Ectodermal cell (in vitro differentiated cells): ENCODE results near the gene SEPTIN2.
"Not testable (repeated sequence)": the region's sequence is repeated elsewhere in the genome, so short reads cannot be mapped to it uniquely, and the experiment has no call there.

Source experiments
- H3K27ac ChIP-seq: 2 replicates; pipeline ENCODE4 v1.7.0; 2013; ENCODE audit warnings: mild to moderate bottlenecking, low read depth, low read length; ENCODE audit not compliant: insufficient read depth, poor library complexity, severe bottlenecking
- H3K27me3 ChIP-seq: 2 replicates; pipeline ENCODE4 v1.7.0; 2013; ENCODE audit warnings: mild to moderate bottlenecking, low read length; ENCODE audit not compliant: insufficient read depth, control insufficient read depth, poor library complexity, severe bottlenecking
- H3K36me3 ChIP-seq: one replicate; pipeline ENCODE4 v1.7.0; 2013; ENCODE audit warnings: low read length; ENCODE audit not compliant: control insufficient read depth, insufficient read depth
- H3K4me1 ChIP-seq: one replicate; pipeline ENCODE4 v1.7.0; 2013; ENCODE audit warnings: low read length; ENCODE audit not compliant: control insufficient read depth, insufficient read depth
- H3K4me3 ChIP-seq: 2 replicates; pipeline ENCODE4 v1.7.0; 2013; ENCODE audit warnings: low read depth, low read length, control low read depth; ENCODE audit not compliant: insufficient read depth
- H3K9me3 ChIP-seq: 2 replicates; pipeline ENCODE4 v1.7.0; 2013; ENCODE audit warnings: mild to moderate bottlenecking, low read length, moderate library complexity; ENCODE audit not compliant: control insufficient read depth
- WGBS, 2 experiments: methylation state at CpG; one replicate each; pipeline ENCODE4 v1.1.7; 2013; ENCODE audit warnings: missing lambda C conversion rate in 2 of 2; 5-methylcytosine and 5-hydroxymethylcytosine counted together

SEPTIN2 gene

GRCh38 chr2:241313543-241314095, 2.1 kb upstream of the SEPTIN2 start:
- Histone ChIP-seq H3K27me3 (no peaks in the 10 kb centered on the region), H3K27ac (no peak overlapping the region), H3K36me3 (no peaks in the 10 kb centered on the region), H3K9me3 (no peaks in the 10 kb centered on the region), H3K4me1 (peaks cover 22% of the 10 kb centered on the region), H3K4me3 (no peak overlapping the region)
- WGBS, 2 experiments: 94% methylated on average over 8 of the region's 8 CpGs

GRCh38 chr2:241314226-241315092, 1.3 kb upstream of the SEPTIN2 start:
- Histone ChIP-seq H3K4me1 (peaks cover 25% of the 10 kb centered on the region), H3K36me3 (no peaks in the 10 kb centered on the region), H3K9me3 (no peaks in the 10 kb centered on the region), H3K4me3 (peak overlapping the region; percentile 90), H3K27ac (peak overlapping the region; percentile 99), H3K27me3 (no peaks in the 10 kb centered on the region)
- WGBS, 2 experiments: 5 to 6% methylated on average over 38 of the region's 38 CpGs

GRCh38 chr2:241315093-241315878, 439 bp upstream of the SEPTIN2 start, which contains the start of gene HDLBP:
Gene HDLBP, minus strand, starts transcription at chr2:241315672. Its CDS starts 48,803 bp downstream, at chr2:241266869.
- Histone ChIP-seq H3K9me3 (no peaks in the 10 kb centered on the region), H3K4me1 (peaks cover 25% of the 10 kb centered on the region), H3K27ac (peak within 1 kb of the TSS; percentile 99), H3K27me3 (no peaks in the 10 kb centered on the region), H3K4me3 (peak within 1 kb of the TSS; percentile 90), H3K36me3 (no peaks in the 10 kb centered on the region)
- WGBS, 2 experiments: 1% methylated on average over 73 of the region's 73 CpGs

GRCh38 chr2:241316825-241317224, 1.1 kb downstream of the SEPTIN2 start:
- H3K27me3 ChIP-seq: no peaks in the 10 kb centered on the region
- 30 to 33% methylated on average over 4 of the region's 4 CpGs for WGBS, 2 experiments
- no peak overlapping the region for H3K27ac ChIP-seq
- no peaks in the 10 kb centered on the region for H3K9me3 ChIP-seq
- peak overlapping the region; percentile 90 for H3K4me3 ChIP-seq
- no peaks in the 10 kb centered on the region for H3K36me3 ChIP-seq
- peaks cover 25% of the 10 kb centered on the region for H3K4me1 ChIP-seq

GRCh38 chr2:241317391-241317790, 1.7 kb downstream of the SEPTIN2 start:
- no peaks in the 10 kb centered on the region for H3K36me3 ChIP-seq
- no peak overlapping the region for H3K27ac ChIP-seq
- peaks cover 25% of the 10 kb centered on the region for H3K4me1 ChIP-seq
- H3K27me3 ChIP-seq: no peaks in the 10 kb centered on the region
- H3K4me3 ChIP-seq: peak overlapping the region; percentile 90
- 75 to 81% methylated on average over 4 of the region's 4 CpGs for WGBS, 2 experiments
- H3K9me3 ChIP-seq: no peaks in the 10 kb centered on the region

GRCh38 chr2:241318830-241319229, 3.1 kb downstream of the SEPTIN2 start:
- H3K9me3 ChIP-seq, H3K27me3 ChIP-seq, H3K4me3 ChIP-seq, H3K36me3 ChIP-seq, H3K27ac ChIP-seq: not testable (repeated sequence)
- peaks cover 24% of the 10 kb centered on the region for H3K4me1 ChIP-seq
- WGBS, 2 experiments: 95% methylated on average over 6 of the region's 6 CpGs

GRCh38 chr2:241320394-241320793, 4.7 kb downstream of the SEPTIN2 start:
- Histone ChIP-seq H3K27me3 (no peaks in the 10 kb centered on the region), H3K27ac (no peak overlapping the region), H3K4me1 (peaks cover 19% of the 10 kb centered on the region), H3K4me3 (no peak overlapping the region), H3K36me3 (no peaks in the 10 kb centered on the region), H3K9me3 (no peaks in the 10 kb centered on the region)
- WGBS, 2 experiments: 87 to 92% methylated on average over 8 of the region's 8 CpGs

- 100% methylated on average over 1 of the region's 1 CpG; no CpG with 5 or more reads in 1 of the 2 experiments for WGBS, 2 experiments
- Histone ChIP-seq H3K36me3 (no peaks in the 10 kb centered on the region), H3K27ac (no peak overlapping the region)
Measured at GRCh38 chr2:241321033-241321432, 5.3 kb downstream of the SEPTIN2 start.

GRCh38 chr2:241321886-241322285, 6.2 kb downstream of the SEPTIN2 start:
- WGBS, 2 experiments: 94% methylated on average over 1 of the region's 1 CpG
- peaks cover 19% of the 10 kb centered on the region for H3K4me1 ChIP-seq
- H3K27me3 ChIP-seq: no peaks in the 10 kb centered on the region
- peaks cover 5% of the 10 kb centered on the region for H3K36me3 ChIP-seq
- no peak overlapping the region for H3K4me3 ChIP-seq
- H3K9me3 ChIP-seq: no peaks in the 10 kb centered on the region
- H3K27ac ChIP-seq: no peak overlapping the region

More at GRCh38 chr2:241321033-241321432, 5.3 kb downstream of the SEPTIN2 start:
- peaks cover 19% of the 10 kb centered on the region for H3K4me1 ChIP-seq
- H3K4me3 ChIP-seq: no peak overlapping the region
- no peaks in the 10 kb centered on the region for H3K27me3 ChIP-seq
- H3K9me3 ChIP-seq: no peaks in the 10 kb centered on the region

- H3K4me1 ChIP-seq: peaks cover 3% of the 10 kb centered on the region
- no peaks in the 10 kb centered on the region for H3K9me3 ChIP-seq
- peaks cover 15% of the 10 kb centered on the region for H3K36me3 ChIP-seq
- H3K4me3 ChIP-seq: no peak overlapping the region
- WGBS, 2 experiments: 97 to 100% methylated on average over 5 of the region's 5 CpGs
- H3K27me3 ChIP-seq: no peaks in the 10 kb centered on the region
- no peak overlapping the region for H3K27ac ChIP-seq
Measured at GRCh38 chr2:241323778-241324177, 8.1 kb downstream of the SEPTIN2 start.
